Tibial nerve (tissue), 3 donors: Measurements from ENCODE around the gene LTB4R.
A peak's percentile ranks its signal among the peaks of the same experiment; 100 is the strongest.

Experiments
- POLR2A ChIP-seq, 2 donors: fragments of 450-650 bp; IDR thresholded peaks; one replicate each; pipeline ENCODE4 v1.6.1; 2017; ENCODE audit warnings: antibody characterized with exemption in 2 of 2, mild to moderate bottlenecking in 2 of 2, moderate library complexity in 2 of 2
- TF ChIP-seq, protein P1 (sequence below), 5 experiments: fragments of 200-600 bp in 3 of 5; fragments of 450-650 bp in 2 of 5; sonication (generic) in 3 of 5; IDR thresholded peaks; one replicate each; pipeline ENCODE4 v1.5.1; 2016 to 2019; ENCODE audit warnings: antibody characterized with exemption in 5 of 5, mild to moderate bottlenecking in 3 of 5, moderate library complexity in 2 of 5

DNA sequence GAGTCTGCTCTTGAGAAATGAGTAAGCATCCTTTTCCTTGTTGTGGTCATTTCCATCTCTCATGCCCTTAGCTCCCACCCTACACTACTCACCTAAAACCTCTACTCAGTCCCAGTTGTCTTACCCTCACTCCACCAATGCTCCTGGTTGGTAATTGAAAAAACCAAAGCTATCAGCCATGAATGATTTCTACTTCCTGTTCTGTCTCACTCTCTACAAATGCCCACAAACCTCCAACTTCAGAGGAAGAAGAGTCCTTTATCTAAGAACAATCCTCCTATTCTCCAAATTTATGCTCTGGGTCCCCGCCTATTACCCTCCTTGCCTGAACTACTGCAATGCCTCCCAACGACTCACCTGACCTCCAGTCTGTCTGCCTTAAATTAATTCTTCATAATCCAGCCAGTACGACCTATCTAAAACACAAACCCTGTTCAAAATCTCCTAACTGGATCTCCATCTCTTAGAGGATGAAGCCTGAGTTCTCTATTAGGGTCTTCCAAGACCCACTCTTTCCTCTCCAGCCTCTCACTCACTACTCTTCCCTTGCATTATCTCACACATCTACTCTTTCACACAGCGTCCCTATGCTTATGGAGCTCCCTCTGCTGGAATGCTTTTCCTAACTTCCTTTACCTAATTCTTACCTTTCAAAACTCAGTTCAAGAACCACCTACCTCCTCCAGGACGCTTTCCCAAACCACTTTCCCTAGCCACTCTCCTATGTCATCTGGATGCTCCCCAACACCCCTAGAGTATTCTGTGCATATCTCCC, 13.9 kb upstream of the LTB4R start:
- no peak for TF ChIP-seq POLR2A (IDR thresholded peaks at IDR 0.05)
- TF ChIP-seq, protein P1, sequence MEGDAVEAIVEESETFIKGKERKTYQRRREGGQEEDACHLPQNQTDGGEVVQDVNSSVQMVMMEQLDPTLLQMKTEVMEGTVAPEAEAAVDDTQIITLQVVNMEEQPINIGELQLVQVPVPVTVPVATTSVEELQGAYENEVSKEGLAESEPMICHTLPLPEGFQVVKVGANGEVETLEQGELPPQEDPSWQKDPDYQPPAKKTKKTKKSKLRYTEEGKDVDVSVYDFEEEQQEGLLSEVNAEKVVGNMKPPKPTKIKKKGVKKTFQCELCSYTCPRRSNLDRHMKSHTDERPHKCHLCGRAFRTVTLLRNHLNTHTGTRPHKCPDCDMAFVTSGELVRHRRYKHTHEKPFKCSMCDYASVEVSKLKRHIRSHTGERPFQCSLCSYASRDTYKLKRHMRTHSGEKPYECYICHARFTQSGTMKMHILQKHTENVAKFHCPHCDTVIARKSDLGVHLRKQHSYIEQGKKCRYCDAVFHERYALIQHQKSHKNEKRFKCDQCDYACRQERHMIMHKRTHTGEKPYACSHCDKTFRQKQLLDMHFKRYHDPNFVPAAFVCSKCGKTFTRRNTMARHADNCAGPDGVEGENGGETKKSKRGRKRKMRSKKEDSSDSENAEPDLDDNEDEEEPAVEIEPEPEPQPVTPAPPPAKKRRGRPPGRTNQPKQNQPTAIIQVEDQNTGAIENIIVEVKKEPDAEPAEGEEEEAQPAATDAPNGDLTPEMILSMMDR (IDR thresholded peaks at IDR 0.05), result peak in 2 of 5 experiments; percentile 8 to 13
